Measurements from ENCODE around the gene NAP1L1. TPM values are rescaled to one million over a fixed set of nuclear protein-coding genes. Genes with fewer than 3 reads are reported as not detected.

NAP1L1 gene
- total and polyA plus RNA-seq, 2 experiments from 2014 or later = 658 to 996 TPM

DNA sequence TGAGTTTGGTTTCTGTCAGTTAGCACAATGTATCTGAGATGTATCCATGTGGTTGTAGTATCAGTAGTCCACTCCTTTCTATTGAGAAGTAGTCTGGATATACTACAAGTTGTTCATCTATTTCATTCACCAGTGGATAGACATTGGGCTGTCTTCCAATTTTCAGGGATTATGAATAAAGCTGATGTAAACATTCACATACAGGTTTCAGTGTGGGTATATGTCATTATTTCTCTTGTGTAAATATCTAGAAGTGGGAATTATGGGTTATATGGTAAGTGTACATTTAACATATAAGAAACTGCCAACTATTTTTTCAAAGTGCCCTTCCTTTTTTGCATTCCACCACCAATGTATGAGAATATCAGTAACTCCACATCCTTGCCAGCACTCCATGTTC, 88.8 kb downstream of the NAP1L1 start:
- 0 out of 2 replicates have a peak, but pooled peaks cover 14% of the 10 kb centered on the region for H3K9me2 ChIP-seq (ENCODE audit: insufficient read depth)
- Mint-ChIP-seq H3K4me3 (no peak overlapping the region), H3K27ac (no peak overlapping the region), H3K9me3 (no peaks in the 10 kb centered on the region), H3K4me1 (peaks cover 19% of the 10 kb centered on the region), H3K36me3 (ENCODE audit: low read depth) (no peaks in the 10 kb centered on the region), H3K27me3 (ENCODE audit: insufficient read depth, low read depth, poor library complexity) (no peaks in the 10 kb centered on the region)
- H3K4me1 ChIP-seq (ENCODE audit: insufficient read depth) = peaks cover 17% of the 10 kb centered on the region
- H3K27ac ChIP-seq (ENCODE audit: low read depth) = no peak overlapping the region
- no peaks in the 10 kb centered on the region for H3K36me3 ChIP-seq (ENCODE audit: insufficient read depth)
- H3F3A ChIP-seq (replicated peaks; ENCODE audit: low read depth) = no peaks in the 10 kb centered on the region
- no peaks in the 10 kb centered on the region for H3K27me3 ChIP-seq (ENCODE audit: insufficient read depth)
- no peak overlapping the region for H3K4me3 ChIP-seq
- H3K4me2 ChIP-seq = no peak overlapping the region
- H3K79me2 ChIP-seq (replicated peaks; ENCODE audit: insufficient read depth) = no peaks in the 10 kb centered on the region
- DNase-seq (ENCODE audit: low spot score) = no peak
- ATAC-seq = no peak
- no peak overlapping the region for H2AFZ ChIP-seq
- TF ChIP-seq POLR2AphosphoS5 (IDR thresholded peaks at IDR 0.05; ENCODE audit: low read depth) (no peak), EZH2phosphoT487 (IDR thresholded peaks at IDR 0.05; ENCODE audit: unreplicated experiment) (no peak), NANOG (IDR thresholded peaks at IDR 0.05; ENCODE audit: borderline replicate concordance) (no peak), ZNF331 (CRISPR knock-in tag; IDR thresholded peaks at IDR 0.05; ENCODE audit: low read depth) (no peak), JUNB (IDR thresholded peaks at IDR 0.05; ENCODE audit: unreplicated experiment) (no peak), ZNF114 (CRISPR knock-in tag; IDR thresholded peaks at IDR 0.05) (no peak), EZH2 (IDR thresholded peaks at IDR 0.05; ENCODE audit: low read depth, unreplicated experiment) (no peak), STAT1 (IDR thresholded peaks at IDR 0.05; ENCODE audit: unreplicated experiment) (no peak), CREB1 (CRISPR knock-in tag; IDR thresholded peaks at IDR 0.05; ENCODE audit: low read depth) (no peak)
- TF ChIP-seq, protein P1, sequence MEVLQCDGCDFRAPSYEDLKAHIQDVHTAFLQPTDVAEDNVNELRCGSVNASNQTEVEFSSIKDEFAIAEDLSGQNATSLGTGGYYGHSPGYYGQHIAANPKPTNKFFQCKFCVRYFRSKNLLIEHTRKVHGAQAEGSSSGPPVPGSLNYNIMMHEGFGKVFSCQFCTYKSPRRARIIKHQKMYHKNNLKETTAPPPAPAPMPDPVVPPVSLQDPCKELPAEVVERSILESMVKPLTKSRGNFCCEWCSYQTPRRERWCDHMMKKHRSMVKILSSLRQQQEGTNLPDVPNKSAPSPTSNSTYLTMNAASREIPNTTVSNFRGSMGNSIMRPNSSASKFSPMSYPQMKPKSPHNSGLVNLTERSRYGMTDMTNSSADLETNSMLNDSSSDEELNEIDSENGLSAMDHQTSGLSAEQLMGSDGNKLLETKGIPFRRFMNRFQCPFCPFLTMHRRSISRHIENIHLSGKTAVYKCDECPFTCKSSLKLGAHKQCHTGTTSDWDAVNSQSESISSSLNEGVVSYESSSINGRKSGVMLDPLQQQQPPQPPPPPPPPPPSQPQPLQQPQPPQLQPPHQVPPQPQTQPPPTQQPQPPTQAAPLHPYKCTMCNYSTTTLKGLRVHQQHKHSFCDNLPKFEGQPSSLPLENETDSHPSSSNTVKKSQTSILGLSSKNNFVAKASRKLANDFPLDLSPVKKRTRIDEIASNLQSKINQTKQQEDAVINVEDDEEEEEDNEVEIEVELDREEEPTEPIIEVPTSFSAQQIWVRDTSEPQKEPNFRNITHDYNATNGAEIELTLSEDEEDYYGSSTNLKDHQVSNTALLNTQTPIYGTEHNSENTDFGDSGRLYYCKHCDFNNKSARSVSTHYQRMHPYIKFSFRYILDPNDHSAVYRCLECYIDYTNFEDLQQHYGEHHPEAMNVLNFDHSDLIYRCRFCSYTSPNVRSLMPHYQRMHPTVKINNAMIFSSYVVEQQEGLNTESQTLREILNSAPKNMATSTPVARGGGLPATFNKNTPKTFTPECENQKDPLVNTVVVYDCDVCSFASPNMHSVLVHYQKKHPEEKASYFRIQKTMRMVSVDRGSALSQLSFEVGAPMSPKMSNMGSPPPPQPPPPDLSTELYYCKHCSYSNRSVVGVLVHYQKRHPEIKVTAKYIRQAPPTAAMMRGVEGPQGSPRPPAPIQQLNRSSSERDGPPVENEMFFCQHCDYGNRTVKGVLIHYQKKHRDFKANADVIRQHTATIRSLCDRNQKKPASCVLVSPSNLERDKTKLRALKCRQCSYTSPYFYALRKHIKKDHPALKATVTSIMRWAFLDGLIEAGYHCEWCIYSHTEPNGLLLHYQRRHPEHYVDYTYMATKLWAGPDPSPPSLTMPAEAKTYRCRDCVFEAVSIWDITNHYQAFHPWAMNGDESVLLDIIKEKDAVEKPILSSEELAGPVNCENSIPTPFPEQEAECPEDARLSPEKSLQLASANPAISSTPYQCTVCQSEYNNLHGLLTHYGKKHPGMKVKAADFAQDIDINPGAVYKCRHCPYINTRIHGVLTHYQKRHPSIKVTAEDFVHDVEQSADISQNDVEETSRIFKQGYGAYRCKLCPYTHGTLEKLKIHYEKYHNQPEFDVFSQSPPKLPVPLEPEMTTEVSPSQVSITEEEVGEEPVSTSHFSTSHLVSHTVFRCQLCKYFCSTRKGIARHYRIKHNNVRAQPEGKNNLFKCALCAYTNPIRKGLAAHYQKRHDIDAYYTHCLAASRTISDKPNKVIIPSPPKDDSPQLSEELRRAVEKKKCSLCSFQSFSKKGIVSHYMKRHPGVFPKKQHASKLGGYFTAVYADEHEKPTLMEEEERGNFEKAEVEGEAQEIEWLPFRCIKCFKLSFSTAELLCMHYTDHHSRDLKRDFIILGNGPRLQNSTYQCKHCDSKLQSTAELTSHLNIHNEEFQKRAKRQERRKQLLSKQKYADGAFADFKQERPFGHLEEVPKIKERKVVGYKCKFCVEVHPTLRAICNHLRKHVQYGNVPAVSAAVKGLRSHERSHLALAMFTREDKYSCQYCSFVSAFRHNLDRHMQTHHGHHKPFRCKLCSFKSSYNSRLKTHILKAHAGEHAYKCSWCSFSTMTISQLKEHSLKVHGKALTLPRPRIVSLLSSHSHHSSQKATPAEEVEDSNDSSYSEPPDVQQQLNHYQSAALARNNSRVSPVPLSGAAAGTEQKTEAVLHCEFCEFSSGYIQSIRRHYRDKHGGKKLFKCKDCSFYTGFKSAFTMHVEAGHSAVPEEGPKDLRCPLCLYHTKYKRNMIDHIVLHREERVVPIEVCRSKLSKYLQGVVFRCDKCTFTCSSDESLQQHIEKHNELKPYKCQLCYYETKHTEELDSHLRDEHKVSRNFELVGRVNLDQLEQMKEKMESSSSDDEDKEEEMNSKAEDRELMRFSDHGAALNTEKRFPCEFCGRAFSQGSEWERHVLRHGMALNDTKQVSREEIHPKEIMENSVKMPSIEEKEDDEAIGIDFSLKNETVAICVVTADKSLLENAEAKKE (CRISPR knock-in tag; IDR thresholded peaks at IDR 0.05) = no peak
- TF ChIP-seq, protein P2, sequence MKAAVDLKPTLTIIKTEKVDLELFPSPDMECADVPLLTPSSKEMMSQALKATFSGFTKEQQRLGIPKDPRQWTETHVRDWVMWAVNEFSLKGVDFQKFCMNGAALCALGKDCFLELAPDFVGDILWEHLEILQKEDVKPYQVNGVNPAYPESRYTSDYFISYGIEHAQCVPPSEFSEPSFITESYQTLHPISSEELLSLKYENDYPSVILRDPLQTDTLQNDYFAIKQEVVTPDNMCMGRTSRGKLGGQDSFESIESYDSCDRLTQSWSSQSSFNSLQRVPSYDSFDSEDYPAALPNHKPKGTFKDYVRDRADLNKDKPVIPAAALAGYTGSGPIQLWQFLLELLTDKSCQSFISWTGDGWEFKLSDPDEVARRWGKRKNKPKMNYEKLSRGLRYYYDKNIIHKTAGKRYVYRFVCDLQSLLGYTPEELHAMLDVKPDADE (IDR thresholded peaks at IDR 0.05) = no peak
- TF ChIP-seq, protein P3, sequence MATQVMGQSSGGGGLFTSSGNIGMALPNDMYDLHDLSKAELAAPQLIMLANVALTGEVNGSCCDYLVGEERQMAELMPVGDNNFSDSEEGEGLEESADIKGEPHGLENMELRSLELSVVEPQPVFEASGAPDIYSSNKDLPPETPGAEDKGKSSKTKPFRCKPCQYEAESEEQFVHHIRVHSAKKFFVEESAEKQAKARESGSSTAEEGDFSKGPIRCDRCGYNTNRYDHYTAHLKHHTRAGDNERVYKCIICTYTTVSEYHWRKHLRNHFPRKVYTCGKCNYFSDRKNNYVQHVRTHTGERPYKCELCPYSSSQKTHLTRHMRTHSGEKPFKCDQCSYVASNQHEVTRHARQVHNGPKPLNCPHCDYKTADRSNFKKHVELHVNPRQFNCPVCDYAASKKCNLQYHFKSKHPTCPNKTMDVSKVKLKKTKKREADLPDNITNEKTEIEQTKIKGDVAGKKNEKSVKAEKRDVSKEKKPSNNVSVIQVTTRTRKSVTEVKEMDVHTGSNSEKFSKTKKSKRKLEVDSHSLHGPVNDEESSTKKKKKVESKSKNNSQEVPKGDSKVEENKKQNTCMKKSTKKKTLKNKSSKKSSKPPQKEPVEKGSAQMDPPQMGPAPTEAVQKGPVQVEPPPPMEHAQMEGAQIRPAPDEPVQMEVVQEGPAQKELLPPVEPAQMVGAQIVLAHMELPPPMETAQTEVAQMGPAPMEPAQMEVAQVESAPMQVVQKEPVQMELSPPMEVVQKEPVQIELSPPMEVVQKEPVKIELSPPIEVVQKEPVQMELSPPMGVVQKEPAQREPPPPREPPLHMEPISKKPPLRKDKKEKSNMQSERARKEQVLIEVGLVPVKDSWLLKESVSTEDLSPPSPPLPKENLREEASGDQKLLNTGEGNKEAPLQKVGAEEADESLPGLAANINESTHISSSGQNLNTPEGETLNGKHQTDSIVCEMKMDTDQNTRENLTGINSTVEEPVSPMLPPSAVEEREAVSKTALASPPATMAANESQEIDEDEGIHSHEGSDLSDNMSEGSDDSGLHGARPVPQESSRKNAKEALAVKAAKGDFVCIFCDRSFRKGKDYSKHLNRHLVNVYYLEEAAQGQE (IDR thresholded peaks at IDR 0.05; ENCODE audit: unreplicated experiment) = no peak
- TF ChIP-seq, protein P4, sequence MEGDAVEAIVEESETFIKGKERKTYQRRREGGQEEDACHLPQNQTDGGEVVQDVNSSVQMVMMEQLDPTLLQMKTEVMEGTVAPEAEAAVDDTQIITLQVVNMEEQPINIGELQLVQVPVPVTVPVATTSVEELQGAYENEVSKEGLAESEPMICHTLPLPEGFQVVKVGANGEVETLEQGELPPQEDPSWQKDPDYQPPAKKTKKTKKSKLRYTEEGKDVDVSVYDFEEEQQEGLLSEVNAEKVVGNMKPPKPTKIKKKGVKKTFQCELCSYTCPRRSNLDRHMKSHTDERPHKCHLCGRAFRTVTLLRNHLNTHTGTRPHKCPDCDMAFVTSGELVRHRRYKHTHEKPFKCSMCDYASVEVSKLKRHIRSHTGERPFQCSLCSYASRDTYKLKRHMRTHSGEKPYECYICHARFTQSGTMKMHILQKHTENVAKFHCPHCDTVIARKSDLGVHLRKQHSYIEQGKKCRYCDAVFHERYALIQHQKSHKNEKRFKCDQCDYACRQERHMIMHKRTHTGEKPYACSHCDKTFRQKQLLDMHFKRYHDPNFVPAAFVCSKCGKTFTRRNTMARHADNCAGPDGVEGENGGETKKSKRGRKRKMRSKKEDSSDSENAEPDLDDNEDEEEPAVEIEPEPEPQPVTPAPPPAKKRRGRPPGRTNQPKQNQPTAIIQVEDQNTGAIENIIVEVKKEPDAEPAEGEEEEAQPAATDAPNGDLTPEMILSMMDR (conservative IDR thresholded peaks at IDR 0.05; ENCODE audit: low read depth in 2 of 2) = no peak
- H4K20me1 ChIP-seq (replicated peaks; ENCODE audit: insufficient read depth) = no peaks in the 10 kb centered on the region
